Measurements from ENCODE around the gene MACROH2A1.

Gene MACROH2A1

DNA sequence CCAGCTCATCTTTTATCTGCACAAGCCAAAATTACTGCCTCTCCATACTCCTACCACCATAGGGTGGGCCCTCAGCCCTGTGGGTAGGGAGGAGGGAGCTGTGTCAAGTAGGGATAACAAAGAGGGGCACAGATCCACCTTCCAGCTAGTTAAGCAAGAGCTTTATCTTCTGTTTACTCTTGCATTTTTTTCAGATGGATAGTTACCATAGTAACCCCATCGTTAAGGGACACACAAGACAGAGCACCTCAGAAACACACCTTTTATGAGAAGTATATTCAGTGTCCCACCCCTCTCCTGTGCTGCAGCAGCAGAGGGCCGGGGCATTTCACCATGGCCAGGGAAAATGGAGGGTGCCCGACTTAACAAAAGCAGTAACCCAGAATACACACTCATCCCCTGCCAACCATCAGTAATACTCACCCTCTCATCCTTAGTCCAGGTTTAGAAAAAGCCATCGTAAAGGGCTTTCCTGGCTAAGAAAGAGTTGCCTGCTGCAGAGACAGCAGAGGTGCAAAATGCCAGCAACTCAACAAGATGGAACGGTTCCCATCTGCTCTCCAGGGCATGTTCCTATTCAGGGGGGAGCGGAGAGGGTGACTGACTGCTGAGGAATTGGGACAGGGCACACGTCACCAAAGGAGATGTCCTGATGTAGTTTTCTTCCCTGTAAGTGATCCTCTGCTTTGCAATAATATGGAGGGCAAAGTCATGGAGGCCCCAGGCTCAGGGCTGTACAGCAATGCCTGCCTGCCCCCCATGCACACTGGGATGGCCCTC, 25.1 kb downstream of the MACROH2A1 start:
- TF ChIP-seq, protein P1, sequence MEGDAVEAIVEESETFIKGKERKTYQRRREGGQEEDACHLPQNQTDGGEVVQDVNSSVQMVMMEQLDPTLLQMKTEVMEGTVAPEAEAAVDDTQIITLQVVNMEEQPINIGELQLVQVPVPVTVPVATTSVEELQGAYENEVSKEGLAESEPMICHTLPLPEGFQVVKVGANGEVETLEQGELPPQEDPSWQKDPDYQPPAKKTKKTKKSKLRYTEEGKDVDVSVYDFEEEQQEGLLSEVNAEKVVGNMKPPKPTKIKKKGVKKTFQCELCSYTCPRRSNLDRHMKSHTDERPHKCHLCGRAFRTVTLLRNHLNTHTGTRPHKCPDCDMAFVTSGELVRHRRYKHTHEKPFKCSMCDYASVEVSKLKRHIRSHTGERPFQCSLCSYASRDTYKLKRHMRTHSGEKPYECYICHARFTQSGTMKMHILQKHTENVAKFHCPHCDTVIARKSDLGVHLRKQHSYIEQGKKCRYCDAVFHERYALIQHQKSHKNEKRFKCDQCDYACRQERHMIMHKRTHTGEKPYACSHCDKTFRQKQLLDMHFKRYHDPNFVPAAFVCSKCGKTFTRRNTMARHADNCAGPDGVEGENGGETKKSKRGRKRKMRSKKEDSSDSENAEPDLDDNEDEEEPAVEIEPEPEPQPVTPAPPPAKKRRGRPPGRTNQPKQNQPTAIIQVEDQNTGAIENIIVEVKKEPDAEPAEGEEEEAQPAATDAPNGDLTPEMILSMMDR (IDR thresholded peaks at IDR 0.05; ENCODE audit: extremely low read depth, missing control alignments): no peak
- no peak for DNase-seq (ENCODE audit: low spot score)

DNA sequence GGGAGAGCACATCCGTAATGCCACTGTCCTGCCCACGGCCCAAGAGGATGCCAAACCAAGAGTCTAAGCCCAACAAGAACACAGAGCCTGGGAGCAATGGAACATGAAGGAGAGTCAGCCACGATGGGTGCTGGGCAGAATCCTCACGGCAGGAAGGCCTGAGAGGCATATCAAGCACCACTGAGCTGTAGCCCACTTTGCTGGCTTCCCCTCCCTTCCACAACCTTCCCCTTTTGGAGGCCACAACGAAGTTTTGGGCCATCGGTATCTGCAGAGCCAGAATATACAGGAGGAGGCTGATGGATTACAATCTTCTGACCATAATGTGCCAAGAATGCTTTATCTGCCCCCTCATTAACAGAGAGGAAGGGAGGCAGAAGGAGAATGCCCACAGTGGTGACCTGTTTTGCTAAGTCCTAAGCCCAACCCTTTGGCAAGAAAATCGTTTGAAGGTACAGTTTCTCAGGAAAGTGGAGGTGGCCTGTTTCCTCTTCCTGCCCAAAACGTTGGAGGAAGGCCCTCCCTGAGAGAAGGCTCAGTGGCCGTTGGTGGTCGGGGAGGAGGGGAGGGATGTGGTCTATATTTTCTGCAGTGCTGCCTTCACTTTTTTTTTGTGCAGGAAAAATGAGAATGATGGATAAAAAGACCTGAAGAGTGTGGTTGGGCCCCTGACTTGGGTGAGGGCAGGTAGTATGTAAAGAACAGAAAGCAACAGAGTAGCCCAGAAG, 26.2 kb downstream of the MACROH2A1 start:
- no peak for DNase-seq (ENCODE audit: low spot score)
- TF ChIP-seq, protein P1 (IDR thresholded peaks at IDR 0.05; ENCODE audit: extremely low read depth, missing control alignments): no peak

DNA sequence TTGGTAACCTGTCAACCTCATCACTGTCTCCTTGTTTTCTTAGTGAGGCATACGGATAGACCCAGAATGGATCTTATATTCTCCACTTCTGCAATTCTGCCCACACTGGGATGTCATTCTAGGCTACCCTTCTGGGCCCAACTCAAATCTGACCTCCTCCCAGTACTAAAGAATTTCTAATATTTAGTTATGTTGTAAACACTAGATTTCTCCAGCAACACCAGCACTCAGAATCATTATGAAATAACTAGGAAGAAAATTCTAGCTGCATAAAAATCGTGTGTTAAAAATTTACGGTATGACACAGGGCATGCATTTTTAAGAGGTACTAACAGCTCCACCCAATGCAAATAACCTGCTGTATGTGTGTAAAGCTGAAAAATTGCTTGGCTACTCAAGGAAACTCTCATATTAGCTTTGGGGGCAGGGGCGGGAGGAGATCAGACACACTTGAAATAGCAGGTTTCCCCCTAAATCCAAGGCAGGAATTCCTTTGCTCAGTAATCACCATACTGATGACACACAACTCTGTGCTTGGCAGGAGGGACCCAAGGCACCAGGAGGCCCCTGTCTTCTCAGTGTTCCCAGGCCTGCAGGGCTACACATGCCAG, 27.3 kb downstream of the MACROH2A1 start:
- no peak for DNase-seq (ENCODE audit: low spot score)
- TF ChIP-seq, protein P1 (IDR thresholded peaks at IDR 0.05; ENCODE audit: extremely low read depth, missing control alignments): no peak

DNA sequence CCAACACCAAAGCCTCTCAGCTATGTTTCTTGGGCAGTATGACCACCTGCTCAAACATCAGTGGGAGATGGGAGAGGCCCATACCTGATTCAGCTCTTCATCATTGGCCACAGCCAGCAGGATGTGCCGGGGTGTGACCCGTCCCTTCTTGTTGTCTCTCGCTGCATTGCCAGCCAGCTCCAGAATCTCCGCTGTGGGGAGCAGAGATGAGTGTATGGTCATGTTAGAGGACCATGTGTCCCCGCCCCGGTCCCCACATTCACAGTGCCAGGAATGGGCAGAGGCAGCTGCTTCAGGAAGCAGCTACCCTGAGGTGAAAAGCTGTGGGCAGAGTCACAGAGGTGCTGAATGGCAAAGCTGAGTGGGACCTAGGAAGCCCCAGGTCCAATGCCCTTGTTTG, 29.1 kb downstream of the MACROH2A1 start:
- DNase-seq (ENCODE audit: low spot score): no peak
- TF ChIP-seq, protein P1 (IDR thresholded peaks at IDR 0.05; ENCODE audit: extremely low read depth, missing control alignments): no peak

DNA sequence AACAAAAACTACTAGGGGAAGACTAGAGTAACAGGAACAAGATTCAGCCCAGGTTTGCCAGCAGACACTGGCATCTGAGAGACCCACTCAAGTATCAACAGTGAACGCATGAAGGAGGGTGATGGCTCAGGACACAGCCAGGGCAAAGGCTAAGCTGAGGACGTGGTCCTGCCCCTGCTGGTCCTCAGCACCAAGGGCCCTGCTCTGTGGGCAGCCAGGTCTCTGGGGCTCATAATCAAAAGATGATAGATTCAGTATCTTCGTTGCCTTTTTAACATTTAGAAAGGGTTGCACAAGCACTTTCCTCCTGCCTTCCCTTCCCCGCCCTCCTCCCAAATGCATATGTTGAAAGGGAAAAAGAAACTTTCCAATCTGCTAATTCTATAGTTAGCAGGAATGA, 31.5 kb downstream of the MACROH2A1 start:
- DNase-seq (ENCODE audit: low spot score): no peak
- TF ChIP-seq, protein P1 (IDR thresholded peaks at IDR 0.05; ENCODE audit: extremely low read depth, missing control alignments): no peak

DNA sequence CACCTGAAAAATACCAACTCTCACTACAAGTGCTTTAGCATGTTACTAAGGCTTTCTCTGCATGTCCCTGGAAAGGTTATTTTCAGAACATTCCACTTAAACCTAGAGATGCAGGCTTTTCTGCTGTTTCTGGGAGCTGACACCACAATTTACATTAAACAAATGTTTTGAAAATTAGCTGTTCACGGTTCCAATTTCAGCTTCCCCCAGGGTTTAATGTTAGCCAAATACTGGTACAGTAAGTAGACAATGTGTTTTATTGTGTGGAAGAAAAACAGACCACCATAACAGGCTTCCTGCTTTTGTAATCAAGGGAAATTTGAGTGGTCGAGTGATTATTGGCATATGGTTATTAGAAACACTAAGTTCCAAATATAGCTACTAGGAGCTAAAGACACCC, 32.0 kb downstream of the MACROH2A1 start:
- no peak for DNase-seq (ENCODE audit: low spot score)

More for the DNA sequence above, 32.0 kb downstream of the MACROH2A1 start:
- TF ChIP-seq, protein P1 (IDR thresholded peaks at IDR 0.05; ENCODE audit: extremely low read depth, missing control alignments): no peak

All from GM20000 (cell line).